Measurements from ENCODE around the gene VAT1L.

Gene VAT1L, protein sequence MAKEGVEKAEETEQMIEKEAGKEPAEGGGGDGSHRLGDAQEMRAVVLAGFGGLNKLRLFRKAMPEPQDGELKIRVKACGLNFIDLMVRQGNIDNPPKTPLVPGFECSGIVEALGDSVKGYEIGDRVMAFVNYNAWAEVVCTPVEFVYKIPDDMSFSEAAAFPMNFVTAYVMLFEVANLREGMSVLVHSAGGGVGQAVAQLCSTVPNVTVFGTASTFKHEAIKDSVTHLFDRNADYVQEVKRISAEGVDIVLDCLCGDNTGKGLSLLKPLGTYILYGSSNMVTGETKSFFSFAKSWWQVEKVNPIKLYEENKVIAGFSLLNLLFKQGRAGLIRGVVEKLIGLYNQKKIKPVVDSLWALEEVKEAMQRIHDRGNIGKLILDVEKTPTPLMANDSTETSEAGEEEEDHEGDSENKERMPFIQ

DNA sequence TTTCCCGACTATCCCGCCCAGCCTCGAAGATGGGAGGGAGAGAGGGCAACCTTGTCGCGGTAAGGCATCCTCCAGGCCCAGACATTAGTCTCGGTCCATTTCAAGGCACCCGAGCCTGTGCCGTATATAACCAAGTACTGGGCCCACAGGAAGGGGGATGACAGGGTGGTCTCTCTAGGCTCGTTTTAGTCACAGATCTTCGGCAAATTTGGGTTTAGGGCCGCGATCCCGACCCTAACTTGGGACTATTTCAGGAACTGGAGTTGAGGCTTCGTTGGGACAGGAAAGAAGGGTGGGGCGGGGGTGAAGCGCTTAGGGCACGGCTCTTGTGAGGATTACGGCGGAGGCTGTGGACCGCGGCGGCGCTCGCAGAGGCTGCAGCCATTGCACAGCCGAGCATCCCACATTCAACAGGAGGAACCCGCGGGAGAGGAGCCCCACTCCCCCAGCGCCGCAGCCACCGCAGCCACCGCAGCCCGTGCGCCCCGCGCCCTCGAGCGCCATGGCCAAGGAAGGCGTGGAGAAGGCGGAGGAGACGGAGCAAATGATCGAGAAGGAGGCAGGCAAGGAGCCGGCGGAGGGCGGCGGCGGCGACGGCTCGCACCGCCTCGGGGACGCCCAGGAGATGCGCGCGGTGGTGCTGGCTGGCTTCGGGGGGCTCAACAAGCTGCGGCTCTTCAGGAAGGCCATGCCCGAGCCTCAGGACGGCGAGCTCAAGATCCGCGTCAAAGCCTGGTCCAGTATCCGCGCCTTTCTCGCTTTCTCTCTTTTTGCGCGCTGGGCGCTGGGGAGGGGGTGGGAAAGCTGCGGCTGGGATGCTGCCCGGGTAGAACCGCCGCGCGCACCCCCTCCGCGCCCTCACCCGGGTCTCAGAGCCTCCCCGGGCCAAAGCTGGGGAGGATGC, at the start of gene VAT1L:
Gene VAT1L (plus strand): TSS at position 384 of the 904 bp plus-strand sequence. CDS start 119 bp downstream, at position 503.
- DNase-seq (ENCODE audit: low spot score), result peak; percentile 80

DNA sequence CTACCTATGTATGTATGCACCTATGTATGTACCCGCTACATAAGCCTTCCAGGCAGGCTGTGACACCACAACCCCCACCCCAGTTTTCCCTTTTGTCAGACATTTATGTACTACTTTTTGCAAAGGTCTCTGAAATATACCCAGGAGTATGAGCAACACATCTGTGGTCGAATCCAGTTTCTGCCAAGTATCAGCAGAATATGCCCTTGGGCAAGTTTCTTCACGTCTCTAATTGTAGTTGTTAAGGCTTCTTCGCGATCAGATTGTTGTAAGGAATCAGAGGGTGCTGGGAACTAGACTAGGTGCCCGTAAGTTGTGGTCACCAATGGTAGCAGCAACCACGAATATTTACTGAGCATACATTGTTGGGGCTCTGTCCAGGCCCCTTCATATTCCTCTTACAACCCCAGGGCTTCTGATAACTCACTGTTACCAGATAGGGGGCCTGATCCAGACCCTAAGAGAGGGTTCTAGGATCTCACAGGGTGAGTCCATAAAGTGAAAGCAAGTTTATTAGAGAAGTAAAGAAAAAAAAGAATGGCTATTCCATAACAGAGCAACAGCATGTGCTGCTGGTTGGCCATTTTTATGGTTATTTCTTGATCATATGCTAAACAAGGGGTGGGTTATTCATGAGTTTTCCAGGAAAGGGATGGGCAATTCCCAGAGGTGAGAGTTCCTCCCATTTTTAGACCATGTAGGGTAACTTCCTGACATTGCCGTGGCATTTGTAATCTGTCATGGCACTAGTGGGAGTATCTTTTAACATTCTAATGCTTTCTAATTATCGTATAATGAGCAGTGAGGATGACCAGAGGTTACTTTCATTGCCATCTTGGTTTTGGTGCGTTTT, 49.4 kb upstream of the VAT1L start:
- no peak for DNase-seq (ENCODE audit: low spot score)

DNA sequence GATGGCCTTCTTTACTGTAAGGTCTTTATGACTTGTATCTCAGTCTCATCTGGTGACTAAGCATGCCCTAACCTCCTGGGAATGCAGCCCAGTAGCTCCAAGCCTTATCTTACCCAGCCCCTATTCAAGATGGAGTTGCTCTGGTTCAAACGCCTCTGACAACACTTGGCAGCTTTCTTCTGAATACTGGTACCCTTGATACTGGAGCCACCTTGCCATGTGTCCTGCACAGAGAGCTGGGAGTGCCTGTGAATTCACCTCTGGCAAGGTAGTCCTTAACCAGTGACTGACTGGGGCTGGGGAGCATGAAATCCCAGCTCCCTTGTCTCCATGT, 48.8 kb upstream of the VAT1L start:
- DNase-seq (ENCODE audit: low spot score), result no peak

DNA sequence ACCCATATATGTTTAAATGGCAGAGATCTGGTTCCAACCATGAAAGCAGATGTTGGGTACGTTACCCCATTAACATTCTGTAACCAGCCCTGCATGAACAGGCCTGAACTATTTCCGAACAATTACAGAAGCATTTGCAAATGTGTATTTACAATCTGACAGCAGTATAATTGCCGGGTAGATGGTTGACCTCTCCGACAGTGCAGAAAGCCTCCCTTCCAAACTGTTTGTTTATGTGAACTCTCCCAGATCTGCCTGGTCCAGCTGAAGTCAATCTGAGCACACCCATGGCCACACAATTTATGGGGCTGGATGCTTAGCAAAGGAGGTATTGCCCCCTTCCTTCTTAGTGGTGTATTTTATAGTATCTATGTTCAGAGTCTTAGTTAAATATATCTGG, 44.2 kb upstream of the VAT1L start:
- DNase-seq (ENCODE audit: low spot score), result no peak

DNA sequence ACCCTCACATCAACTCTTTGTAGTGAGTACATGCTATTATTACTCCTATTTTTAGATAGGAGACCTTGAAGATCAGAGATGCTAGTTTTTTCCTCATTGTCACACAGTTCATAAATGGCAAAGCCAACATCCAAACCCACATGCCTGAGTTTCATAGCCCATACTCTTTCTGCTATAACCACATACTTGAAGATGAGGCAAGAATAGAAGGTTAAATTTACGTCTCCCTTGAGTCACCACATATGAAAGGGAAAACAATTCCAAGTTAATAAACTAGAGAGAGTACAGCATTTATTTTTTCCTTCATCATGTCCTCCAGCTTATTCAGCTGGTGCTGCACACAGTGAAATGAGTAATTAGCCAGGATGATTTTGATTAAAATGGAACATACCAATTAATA, 42.4 kb upstream of the VAT1L start:
- DNase-seq (ENCODE audit: low spot score), result no peak

DNA sequence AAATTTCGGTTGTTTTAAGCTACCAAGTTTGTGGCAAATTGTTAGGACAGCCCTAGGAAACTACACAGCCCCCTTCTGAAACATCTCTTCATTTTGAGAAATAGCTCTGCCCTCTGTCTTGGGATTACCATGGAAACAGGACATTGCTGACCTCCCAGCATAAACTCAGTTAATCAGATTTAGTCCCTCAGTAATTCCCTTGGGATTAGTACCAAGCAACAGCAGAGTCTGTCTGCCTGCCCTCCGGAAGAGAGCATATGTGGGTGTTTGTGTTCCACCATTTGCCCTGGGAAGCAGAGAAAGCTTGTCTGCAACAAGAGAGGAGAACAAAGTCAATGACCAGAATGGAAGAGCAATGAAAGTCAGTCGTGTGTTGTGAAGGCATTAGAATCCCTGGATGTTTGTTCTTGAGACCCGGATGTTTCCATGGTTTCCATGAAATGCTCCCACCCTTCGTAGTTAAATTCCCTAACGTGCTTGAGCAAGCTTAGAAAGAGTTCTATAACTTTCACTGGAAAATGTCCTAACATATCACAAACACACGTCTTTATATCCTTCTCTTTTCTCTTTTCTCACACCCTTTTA, 39.9 kb upstream of the VAT1L start:
- DNase-seq (ENCODE audit: low spot score), result no peak

DNA sequence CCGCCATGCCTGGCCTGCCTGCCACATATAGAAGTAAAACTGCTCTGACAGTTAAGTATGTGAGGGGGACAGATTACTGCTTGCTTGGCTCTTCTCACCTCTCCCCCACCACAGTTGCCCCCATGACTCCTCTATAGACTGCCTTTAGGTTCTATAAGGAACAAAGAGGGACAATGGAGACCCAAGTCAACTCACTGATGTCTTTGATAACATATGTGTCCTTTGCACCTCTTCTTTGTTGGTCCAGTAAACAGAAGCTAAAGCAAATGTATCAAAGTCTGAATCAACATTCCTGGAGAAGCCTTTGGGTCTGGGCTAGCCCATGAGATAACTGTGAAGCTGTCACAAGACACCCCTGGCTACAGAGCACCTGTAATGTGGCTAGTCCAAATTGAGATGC, 38.9 kb upstream of the VAT1L start:
- DNase-seq (ENCODE audit: low spot score), result no peak

DNA sequence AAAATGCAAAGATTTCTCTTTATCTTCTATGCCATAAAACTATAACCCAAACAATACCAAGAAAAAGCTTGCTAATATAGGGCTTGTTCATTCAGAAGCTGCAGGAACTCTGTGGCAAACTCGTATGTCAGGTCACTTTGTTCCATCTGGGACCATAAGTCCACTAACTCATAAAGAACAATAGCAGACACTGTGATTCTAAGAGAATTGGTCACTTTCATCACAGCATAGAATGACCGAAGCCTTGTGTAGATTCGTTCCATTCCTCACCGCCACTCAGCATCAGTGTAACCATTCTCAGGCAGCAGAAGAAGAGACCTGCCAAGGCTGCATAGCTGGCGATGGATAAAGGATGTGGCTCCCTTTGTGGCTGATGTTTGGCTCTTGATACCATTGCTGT, 30.3 kb upstream of the VAT1L start:
- DNase-seq (ENCODE audit: low spot score), result no peak

DNA sequence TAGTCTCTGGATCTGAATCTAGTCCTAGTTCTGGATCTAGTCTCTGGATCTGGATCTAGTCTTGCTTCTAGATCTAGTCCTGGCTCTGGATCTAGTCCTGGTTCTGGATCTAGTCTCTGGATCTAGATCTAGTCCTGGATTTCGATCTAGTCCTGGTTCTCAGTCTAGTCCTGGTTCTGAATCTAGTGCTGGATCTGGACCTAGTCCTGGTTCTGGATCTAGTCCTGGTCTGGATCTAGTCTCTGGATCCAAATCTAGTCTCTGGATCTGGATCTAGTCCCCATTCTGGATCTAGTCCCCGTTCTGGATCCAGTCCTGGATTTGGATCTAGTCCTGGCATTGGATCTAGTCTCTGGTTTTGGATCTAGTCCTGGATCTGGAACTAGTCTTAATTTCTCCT, 29.9 kb upstream of the VAT1L start:
- DNase-seq (ENCODE audit: low spot score), result no peak

DNA sequence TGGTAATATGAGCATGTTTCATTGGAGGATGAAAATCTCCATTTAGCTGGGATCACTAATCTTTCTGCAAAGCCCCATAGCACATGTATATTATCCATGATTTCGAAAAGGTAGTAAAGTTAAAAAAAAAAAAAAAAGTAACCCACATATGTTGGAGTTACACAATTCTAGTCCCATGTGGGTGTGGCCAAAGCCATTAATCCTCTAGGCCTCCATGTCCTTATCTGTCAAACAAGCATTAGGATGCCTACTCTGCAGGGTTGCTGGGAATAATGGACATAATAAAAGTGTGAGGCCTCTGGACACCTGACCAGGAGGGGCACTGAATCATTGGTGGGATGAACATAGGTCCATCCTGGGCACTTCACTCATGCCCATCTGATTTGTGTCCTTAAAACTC, 29.2 kb upstream of the VAT1L start:
- DNase-seq (ENCODE audit: low spot score), result no peak

DNA sequence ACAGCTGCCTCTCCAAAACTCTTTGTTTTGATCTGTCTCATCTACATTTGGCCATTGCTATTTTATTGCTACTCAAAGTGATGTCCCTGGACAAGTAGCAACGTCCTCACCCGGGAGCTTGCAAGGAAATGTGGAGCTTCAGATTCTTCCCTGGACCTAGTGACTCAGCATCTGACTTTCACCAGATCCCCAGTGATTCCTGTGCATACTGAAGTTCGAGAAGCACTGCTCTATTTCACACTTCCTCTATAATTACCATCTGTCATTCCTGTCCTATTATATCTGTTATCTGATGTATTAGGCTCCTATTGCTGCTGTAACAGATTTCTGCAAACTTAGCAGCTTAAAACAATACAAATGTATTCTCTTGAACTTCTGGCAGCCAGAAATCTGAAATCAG, 28.5 kb upstream of the VAT1L start:
- no peak for DNase-seq (ENCODE audit: low spot score)

DNA sequence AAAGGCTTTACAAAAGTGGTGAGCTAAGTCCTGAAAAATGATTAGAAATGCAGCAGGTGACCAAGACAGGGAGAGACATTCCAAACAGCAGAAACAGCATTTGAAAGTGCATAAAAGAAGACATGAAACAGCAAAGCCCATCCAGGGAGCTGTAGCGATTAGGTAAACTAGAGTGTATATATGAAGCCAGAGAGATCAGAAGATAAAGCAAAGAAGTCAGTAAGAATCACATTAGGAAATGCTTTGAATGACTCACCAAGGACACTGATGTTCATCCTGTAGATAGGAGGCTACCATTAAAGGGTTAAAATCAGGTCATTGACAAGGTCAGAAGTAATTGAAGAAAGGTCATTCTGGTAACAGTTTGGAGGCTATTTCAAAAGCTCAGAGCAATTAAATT, 27.6 kb upstream of the VAT1L start:
- no peak for DNase-seq (ENCODE audit: low spot score)

DNA sequence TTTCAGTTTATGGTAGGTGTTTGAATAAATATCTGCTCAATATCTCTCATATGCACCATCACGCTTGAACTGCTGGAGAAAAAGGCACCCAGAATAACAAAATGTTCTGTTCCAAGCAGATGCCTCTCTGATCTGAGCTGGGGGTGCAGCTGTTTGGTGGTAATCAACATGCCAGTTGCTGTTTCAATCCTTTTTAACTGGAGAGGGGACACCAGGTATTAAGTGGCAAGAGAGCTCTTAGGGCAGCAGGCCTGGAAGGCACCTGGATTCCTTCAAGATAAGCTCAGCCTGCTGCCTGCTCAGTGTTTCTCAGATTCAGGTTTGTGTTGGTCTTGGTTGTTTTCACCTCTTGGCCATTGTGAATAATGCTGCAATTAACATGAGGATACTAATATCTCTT, 27.2 kb upstream of the VAT1L start:
- no peak for DNase-seq (ENCODE audit: low spot score)

DNA sequence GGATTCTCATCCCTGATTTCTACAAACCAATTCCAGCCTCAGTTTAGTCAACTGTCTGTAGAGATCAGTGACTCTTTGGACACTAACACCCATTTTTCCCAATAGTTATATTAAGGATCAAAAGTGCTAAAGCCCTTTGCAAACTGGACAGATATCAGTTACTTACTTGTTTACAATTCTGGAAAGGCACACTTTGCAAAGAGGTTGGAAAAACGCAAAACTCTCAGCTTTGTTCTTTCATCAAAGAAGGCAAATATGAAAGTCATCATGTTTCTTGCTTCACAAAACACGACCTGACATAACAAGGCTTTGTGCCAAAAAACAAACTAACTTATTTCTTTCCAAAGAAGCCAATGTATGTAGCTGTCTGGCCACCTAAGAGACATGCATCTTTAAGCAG, 26.1 kb upstream of the VAT1L start:
- DNase-seq (ENCODE audit: low spot score), result no peak

DNA sequence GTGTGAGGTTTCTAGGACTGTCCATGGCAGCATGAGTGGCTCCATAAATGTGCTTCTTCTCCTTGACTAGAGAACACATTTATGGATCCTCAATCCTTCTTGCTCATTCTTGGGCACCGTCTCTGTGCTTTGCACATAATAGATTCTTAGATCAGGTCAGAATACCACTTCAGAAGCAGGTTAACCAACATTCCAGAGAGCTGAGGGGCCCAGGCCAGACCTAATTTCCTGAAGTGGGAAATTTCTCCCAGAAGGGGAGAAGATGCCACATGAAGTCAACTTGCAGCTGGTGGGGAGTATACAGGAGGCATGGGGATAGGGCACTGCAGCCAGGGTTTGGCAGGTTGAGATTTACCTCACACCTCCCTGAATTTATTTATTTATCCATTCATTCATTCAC, 24.4 kb upstream of the VAT1L start:
- DNase-seq (ENCODE audit: low spot score), result no peak

DNA sequence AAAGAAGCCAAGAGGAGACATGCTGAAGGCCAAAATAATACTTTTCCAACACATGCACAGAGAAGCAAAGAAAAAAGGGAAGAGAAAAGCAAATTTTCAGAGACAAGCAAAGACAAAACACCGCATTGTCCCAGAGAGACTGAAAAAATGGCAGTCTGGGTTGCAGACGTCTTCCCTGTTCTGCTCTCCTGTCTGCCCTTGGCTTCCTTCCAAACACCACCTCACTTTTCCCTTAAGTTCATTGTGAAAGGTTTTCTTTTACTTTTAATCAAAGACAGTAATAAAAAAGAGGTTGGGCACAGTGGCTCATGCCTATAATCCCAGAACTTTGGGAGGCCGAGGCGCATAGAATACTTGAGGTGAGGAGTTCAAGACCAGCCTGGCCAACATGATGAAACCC, 21.2 kb upstream of the VAT1L start:
- no peak for DNase-seq (ENCODE audit: low spot score)

DNA sequence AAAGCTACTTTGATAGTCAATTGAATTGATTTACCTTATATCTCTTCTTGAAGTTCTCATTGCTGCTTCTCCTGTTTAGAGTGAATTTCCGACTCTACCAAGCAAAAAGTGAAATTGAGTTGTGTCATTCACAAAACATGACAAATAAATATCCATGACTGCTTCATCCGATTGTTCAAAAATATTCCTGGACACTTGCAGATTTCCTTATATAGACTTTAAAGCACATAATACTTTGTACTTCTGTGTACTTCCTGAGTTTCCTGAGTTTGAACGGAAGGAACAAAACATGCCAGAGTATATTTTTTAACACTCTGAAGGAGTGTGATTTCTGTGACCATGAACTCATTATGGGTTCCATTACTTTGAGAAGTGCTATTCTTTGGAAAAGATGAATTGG, 20.5 kb upstream of the VAT1L start:
- DNase-seq (ENCODE audit: low spot score), result no peak

DNA sequence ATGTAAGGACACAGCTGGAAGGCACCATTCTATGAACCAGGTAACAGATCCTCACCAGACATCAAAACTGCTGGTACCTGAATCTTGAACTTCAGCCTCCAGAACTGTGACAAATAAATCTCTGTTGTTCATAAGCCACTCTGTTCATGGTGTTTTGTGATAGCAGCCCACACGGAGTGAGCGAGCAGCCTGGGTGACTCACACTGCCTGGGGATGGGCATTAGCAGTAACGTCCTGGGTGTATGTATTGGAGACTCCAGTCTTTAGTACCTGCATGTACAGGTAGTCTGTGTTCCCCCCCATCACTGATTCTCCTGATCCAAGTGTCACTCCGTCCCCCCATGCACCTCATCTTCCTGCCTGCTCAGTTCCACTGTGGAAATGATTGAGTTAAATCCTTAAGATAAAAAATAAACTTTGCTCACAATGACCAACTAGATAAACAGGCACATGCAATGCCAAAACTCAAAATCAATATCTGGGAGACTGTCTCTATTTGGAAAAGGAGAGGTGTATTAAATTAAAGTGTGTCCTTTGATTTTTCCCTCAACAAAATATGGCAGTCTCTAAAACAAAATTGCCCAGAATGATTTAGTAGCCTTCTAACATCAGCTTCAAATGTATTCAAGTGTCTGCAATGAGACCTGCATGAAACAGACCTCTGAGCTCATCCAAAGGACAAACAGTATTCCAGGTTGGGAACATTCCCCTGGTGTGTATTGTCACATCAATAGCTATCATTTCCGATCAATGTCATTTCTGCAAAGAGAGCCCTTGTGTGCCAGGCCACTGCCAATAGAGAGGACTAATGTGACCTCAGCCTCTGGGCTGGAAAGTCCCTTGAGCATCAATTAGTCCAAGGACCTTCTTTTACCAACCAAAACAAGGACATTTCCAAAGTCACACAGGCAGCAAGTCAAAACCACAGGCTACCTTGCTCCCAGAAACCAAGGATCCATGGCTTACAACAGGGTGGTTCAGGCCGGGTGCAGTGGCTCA, 12.2 kb upstream of the VAT1L start:
- DNase-seq (ENCODE audit: low spot score), result no peak

DNA sequence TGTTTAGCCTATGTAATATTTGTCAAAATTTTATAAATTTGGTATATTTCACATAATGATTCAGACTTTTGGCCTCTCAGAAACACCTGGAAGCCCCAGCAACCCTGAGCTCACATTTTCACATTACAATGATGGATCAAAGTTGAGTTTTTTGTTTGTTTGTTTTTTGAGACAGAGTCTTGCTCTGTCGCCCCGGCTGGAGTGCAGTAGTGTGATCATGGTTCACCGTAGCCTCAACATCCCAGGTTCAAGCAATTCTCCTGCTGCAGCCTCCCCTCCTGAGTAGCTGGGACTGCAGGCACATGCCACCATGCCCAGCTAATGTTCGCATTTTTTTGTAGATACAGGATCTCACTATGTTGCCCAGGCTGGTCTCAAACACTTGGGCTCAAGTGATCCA, 10.6 kb upstream of the VAT1L start:
- DNase-seq (ENCODE audit: low spot score), result no peak

DNA sequence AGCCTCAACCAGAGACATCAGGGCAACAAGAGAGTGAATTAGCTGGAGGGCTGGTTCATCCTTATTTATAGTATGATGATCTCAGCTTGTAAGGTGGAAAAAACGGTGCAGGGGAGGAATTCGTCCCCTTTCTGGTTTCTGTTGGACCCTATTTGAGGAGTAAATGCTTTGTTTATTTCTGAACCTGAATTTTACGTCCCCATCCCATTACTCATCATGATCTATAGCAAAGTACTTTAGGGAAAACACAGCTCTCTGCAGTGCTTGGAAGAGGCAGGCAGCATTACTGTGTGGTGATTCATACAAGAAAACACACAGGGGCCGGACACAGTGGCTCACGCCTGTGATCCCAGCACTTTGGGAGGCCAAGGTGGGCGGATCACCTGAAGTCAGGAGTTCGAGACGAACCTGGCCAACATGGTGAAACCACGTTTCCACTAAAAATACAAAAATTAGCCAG, 8.0 kb upstream of the VAT1L start:
- DNase-seq (ENCODE audit: low spot score), result peak; percentile 85

DNA sequence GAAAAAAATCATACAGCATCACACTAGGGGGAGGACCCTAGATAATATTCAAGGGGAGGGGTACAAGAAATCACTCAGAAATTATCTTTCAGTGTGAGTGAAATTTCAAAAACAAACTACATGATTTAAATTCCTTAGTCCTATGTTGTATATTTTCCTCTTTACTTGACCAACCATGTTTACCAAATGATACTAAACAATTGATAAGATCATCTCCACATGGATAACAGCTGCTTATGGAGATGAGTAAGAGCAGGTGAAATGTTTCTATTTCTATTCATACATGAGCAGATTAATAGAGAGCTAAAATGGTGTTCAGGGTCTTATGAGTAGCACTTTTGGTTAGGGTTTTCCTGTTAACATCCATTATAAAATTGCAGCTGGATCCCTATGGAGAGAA, 7.3 kb upstream of the VAT1L start:
- no peak for DNase-seq (ENCODE audit: low spot score)

Data from AG08396 (cell line).